Ramos (cell line): ENCODE data around the gene PPP4R1.

Experiments
- in situ Hi-C: fragments of 300-500 bp; cut with MboI; formaldehyde crosslinking; loops from one replicate; pipeline ENCODE4 v1.14.3; 2022; ENCODE audit warnings: low sequenced_read_pairs; ENCODE audit not compliant: unreplicated experiment

The PPP4R1 gene

GRCh38 chr18:9557250-9557943, 57.0 kb downstream of the PPP4R1 start:
- in situ Hi-C loops: no loop called here

- in situ Hi-C loops: no loop called here
These were observed 61.7 kb downstream of the PPP4R1 start for GRCh38 chr18:9552616-9553015.

GRCh38 chr18:9552191-9552590, 62.2 kb downstream of the PPP4R1 start:
- in situ Hi-C loops: no loop called here

GRCh38 chr18:9550429-9550828, 63.9 kb downstream of the PPP4R1 start:
- in situ Hi-C loops: no loop called here

- in situ Hi-C loops: no loop called here
These were observed 65.0 kb downstream of the PPP4R1 start for GRCh38 chr18:9549405-9549804.

- in situ Hi-C loops: no loop called here
These were observed 66.6 kb downstream of the PPP4R1 start for GRCh38 chr18:9547782-9548181.

GRCh38 chr18:9546468-9546867, 67.9 kb downstream of the PPP4R1 start:
- in situ Hi-C loops: no loop called here

GRCh38 chr18:9545029-9545428, 69.3 kb downstream of the PPP4R1 start:
- in situ Hi-C loops: no loop called here

GRCh38 chr18:9542924-9543323, 71.4 kb downstream of the PPP4R1 start:
- in situ Hi-C loops: no loop called here

GRCh38 chr18:9539938-9540337, 74.4 kb downstream of the PPP4R1 start:
- in situ Hi-C loops: no loop called here

- in situ Hi-C loops: no loop called here
These were observed 75.1 kb downstream of the PPP4R1 start for GRCh38 chr18:9539283-9539682.

- in situ Hi-C loops: no loop called here
These were observed 76.7 kb downstream of the PPP4R1 start for GRCh38 chr18:9537677-9538076.

GRCh38 chr18:9536354-9537152, 77.8 kb downstream of the PPP4R1 start:
- in situ Hi-C loops: no loop called here

- in situ Hi-C loops: no loop called here
These were observed 78.8 kb downstream of the PPP4R1 start for GRCh38 chr18:9535430-9535991.

- in situ Hi-C loops: no loop called here
These were observed 79.5 kb downstream of the PPP4R1 start for GRCh38 chr18:9534844-9535243.

- in situ Hi-C loops: no loop called here
These were observed 82.5 kb downstream of the PPP4R1 start for GRCh38 chr18:9531791-9532410.

- in situ Hi-C loops: no loop called here
These were observed 83.9 kb downstream of the PPP4R1 start for GRCh38 chr18:9530226-9531009.

- in situ Hi-C loops: no loop called here
These were observed 87.9 kb downstream of the PPP4R1 start for GRCh38 chr18:9526458-9526857.

- in situ Hi-C loops: no loop called here
These were observed 91.4 kb downstream of the PPP4R1 start for GRCh38 chr18:9522952-9523351.

- in situ Hi-C loops: no loop called here
These were observed 92.6 kb downstream of the PPP4R1 start for GRCh38 chr18:9521770-9522169.
